Measurements from ENCODE around the gene NDUFB1.

The NDUFB1 gene

GRCh38 chr14:92099802-92100201 lies 21.7 kb downstream of the NDUFB1 start:
- DNase-seq (ENCODE audit: low read depth in 2 of 3, low spot score in 2 of 3), result no peak

- DNase-seq (ENCODE audit: low read depth in 2 of 3, low spot score in 2 of 3), result no peak
Observed at GRCh38 chr14:92093320-92093719, 28.2 kb downstream of the NDUFB1 start.

GRCh38 chr14:92088494-92088893 lies 33.0 kb downstream of the NDUFB1 start:
- DNase-seq (ENCODE audit: low read depth in 2 of 3, low spot score in 2 of 3), result no peak

- DNase-seq (ENCODE audit: low read depth in 2 of 3, low spot score in 2 of 3), result no peak
Observed at GRCh38 chr14:92074555-92074954, 47.0 kb downstream of the NDUFB1 start.

Measured in activated CD8-positive, alpha-beta memory T cell treated with anti-CD3 and anti-CD28 coated beads for 48 hours (primary cell).